NCI-H510A (cell line): ENCODE results near the gene TCF7L2.

Source experiments
- DNase-seq: peaks from one replicate; lab custom pipeline; 2025; lab: John Stamatoyannopoulos, UW

Gene TCF7L2

DNA sequence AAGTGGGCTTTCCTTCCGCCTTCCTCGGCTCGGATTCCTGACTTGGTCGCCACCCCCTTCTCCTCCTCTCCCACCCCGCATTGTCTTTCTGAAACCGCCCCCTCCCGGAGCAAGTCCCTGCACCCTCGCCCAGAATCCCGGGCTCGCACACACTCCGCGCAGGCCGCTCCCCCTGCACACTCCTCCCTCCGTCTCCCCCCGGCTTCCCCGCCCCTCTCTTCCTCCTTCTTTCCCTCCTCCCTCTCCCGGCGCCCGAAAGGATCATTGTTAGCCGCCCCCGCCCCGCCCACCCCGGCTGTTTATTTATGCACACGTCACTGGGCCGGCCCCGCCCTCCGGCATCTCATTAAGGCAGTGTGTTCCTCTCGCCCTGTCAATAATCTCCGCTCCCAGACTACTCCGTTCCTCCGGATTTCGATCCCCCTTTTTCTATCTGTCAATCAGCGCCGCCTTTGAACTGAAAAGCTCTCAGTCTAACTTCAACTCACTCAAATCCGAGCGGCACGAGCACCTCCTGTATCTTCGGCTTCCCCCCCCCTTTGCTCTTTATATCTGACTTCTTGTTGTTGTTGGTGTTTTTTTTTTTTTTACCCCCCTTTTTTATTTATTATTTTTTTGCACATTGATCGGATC, at the start of gene TCF7L2:
Gene TCF7L2, plus strand, starts transcription at position 373 of the 633 bp plus-strand sequence. CDS start 510 bp downstream, outside the sequence.
- peak; percentile 99 for DNase-seq

DNA sequence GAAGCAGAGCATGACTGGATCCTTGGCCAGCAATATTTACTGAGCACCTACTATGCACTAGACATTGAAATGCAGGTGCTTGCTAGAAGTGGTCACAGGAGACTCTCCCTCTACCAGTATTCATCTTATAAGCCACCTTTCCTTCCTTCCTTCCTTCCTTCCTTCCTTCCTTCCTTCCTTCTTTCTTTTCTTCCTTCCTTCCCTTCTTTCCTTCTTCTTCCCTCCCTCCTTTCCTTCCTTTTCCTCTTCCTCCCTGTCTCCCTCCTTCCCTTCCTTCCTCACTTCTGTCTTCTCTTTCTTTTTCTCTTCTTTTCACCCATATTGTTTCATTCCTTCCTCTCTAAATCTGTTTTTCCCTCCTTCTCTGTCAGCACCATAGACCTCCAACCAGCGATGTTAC, 47.3 kb upstream of the TCF7L2 start:
- DNase-seq = no peak

DNA sequence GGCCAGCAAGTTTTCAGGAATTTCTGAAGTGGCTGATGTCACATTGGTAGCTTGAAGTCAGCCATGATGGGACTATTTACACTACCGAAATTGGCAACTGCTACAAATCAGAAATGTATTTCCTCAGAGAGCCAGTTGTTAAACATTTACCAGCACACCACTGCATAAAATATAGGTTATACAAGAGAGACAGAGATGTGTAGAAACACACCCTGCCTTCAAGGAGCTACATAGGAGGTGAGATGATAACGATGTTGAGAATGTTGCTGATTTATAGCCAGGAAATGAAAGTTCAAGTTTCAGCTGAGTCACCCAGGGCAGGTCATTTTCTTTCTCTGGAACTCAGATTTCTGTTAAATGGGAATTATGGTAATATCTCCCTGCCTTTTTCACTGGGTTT, 46.0 kb upstream of the TCF7L2 start:
- no peak for DNase-seq

DNA sequence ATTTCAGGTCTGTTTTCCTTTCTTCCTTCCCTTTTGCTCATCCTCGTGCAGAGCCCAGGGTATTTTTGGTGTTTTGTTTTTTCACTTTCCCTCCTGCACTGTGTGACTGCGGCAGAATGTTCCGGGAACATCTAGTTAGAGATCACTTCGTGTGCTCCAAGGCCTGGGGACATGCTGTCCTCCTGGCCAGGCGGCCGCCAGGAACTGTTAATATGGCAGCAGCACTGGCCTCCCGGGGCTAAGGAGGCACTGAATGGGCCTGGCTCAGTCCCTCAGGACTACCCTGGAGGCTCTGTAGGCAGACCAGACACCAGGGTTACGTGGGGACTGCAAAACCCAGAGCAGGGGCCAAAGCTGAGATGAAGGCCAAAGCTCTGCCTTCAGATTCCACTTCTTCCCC, 43.1 kb upstream of the TCF7L2 start:
- no peak for DNase-seq

DNA sequence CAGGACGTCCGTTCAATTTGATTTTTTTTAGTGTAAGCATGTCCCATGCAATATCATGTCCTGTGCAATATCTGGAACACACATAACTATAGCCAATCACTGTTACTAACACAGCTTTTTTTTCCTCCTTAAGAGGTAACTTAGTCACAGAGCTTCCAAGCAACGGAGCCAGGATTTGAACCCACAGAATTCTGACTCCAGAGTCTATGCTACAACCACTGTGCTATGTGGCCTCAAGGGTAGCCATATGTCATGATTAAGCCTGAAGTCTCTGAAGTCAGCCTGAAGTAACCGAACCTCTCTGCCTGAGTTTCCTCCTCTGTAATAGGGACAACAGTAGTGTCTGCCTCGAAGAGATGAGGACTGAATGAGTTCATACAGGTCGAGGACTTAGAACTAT, 42.2 kb upstream of the TCF7L2 start:
- DNase-seq = no peak

GRCh38 chr10:112911206-112911605, 38.8 kb upstream of the TCF7L2 start:
- no peak for DNase-seq

DNA sequence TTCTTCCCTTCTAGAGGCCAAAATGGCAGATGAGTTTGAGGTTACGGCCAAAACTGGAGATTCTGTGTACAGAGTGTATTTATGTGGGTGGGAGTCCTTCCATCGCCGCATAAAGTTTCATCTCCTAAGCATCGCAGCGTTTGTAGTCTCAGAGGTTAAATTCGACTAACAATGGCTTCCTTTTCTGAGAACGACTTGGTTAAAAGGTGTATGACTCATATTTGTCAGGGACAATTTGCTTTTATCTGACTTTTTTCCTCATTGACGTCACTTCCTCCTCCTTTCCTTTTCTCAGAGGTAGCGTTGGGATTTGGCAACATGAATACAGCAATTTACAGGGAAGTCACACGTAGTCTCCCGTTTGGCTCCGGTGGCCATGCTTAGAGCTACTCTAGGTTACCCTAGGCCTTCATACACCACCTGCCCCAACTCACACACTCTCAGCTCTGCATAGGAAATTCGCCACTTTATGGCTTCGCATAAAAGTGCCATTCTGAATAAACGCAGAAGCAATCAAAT, 37.6 kb upstream of the TCF7L2 start:
- DNase-seq = no peak

- DNase-seq = no peak
Measured at GRCh38 chr10:112913255-112913654, 36.8 kb upstream of the TCF7L2 start.

- no peak for DNase-seq
Measured at GRCh38 chr10:112913661-112914287, 36.3 kb upstream of the TCF7L2 start.

GRCh38 chr10:112914288-112914952, 35.6 kb upstream of the TCF7L2 start:
- DNase-seq = no peak

GRCh38 chr10:112915590-112916572, 34.2 kb upstream of the TCF7L2 start:
- no peak for DNase-seq

DNA sequence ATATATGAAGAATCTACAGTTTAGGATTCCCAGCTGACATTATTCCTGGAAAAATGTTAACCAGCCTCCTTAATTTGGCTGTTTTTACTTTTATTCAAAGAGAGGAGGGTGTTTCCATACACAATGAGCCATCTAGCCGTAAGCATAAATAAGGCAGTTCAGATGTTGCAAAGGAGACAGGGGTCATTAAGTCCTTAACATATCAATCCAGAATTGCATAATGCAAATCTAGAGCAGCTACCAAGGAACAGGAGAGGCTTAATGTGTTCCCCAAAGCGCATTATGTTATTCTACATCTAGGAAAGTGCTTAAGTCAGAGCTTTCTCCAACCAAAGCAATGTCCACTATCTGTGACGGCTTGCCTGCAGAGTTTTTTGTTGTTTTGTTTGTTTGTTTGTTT, 32.4 kb upstream of the TCF7L2 start:
- DNase-seq = no peak

DNA sequence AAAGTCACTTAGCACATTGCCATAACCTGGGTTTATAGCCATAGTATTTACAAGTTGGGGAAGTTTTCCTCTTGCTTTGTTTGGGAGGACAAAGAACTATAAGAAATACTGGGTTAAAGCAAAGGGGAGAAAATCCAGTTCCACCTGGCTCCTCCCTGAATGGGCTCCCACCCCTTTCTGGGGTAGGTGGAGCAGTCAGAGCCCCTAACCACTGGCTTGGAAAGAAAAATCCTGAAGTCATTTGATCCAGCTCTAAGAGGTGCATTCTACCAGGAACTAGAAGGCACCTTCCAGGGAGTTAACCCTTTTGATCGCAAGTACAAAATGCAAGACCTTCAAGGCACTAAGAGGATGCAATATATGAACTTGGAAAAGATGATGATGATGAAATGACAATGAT, 31.3 kb upstream of the TCF7L2 start:
- DNase-seq = no peak

GRCh38 chr10:112919721-112920120, 30.3 kb upstream of the TCF7L2 start:
- DNase-seq = no peak

- no peak for DNase-seq
Measured at GRCh38 chr10:112926906-112927688, 22.9 kb upstream of the TCF7L2 start.

- no peak for DNase-seq
Measured at GRCh38 chr10:112927980-112928379, 22.1 kb upstream of the TCF7L2 start.

- no peak for DNase-seq
Measured at GRCh38 chr10:112932658-112933057, 17.4 kb upstream of the TCF7L2 start.

- DNase-seq = no peak
Measured at GRCh38 chr10:112934193-112934592, 15.9 kb upstream of the TCF7L2 start.

GRCh38 chr10:112938808-112939482, 11.1 kb upstream of the TCF7L2 start:
- no peak for DNase-seq

- DNase-seq = no peak
Measured at GRCh38 chr10:112945811-112946210, 4.2 kb upstream of the TCF7L2 start.

GRCh38 chr10:112946649-112947048, 3.4 kb upstream of the TCF7L2 start:
- no peak for DNase-seq
